Lower lobe of right lung (tissue), 2 donors: ENCODE measurements around the gene FADS6. TPM values are rescaled to one million over a fixed set of nuclear protein-coding genes. Genes with fewer than 3 reads are reported as not detected.

ENCODE experiments used
- ATAC-seq, 2 donors: fragments of 200-7000 bp; cut with Tn5 transposase; one replicate each; pipeline ENCODE4 v1.9.1; 2020 to 2022; ENCODE audit warnings: mild to moderate bottlenecking in 2 of 2, moderate library complexity in 2 of 2
- DNase-seq: peaks from one replicate; pipeline ENCODE4 v3.0.0-alpha.2; 2020
- H3K27ac ChIP-seq: fragments of 200-600 bp; one replicate; pipeline ENCODE4 v1.8.0; 2022
- H3K27me3 ChIP-seq: fragments of 200-600 bp; one replicate; pipeline ENCODE4 v1.8.0; 2022; ENCODE audit warnings: low read depth
- H3K36me3 ChIP-seq: fragments of 200-600 bp; one replicate; pipeline ENCODE4 v1.8.0; 2022; ENCODE audit warnings: mild to moderate bottlenecking
- H3K4me1 ChIP-seq: fragments of 200-600 bp; one replicate; pipeline ENCODE4 v1.8.0; 2022
- H3K4me3 ChIP-seq: fragments of 200-600 bp; one replicate; pipeline ENCODE4 v1.8.0; 2022; ENCODE audit warnings: mild to moderate bottlenecking
- H3K9me3 ChIP-seq: fragments of 200-600 bp; one replicate; pipeline ENCODE4 v1.8.0; 2022
- CTCF ChIP-seq: fragments of 200-600 bp; IDR thresholded peaks from one replicate; pipeline ENCODE4 v1.8.0; 2022; ENCODE audit warnings: antibody characterized with exemption, mild to moderate bottlenecking
- intact Hi-C: fragments of 100-400 bp; cut with DNase I; formaldehyde crosslinking; loops from one replicate; pipeline ENCODE4 v1.11.0; 2022
- total RNA-seq: library from RNA; stranded (reverse); fragmentation: NEBNext Ultra II Directional; extraction: Animal tissue kit (Norgen Biotek cat#: 25700); gene quantifications from one replicate; pipeline ENCODE4 v1.2.1, GENCODE V29; 2021
- donor health status: DM: no; HTN: yes; CAD: no; lungs with severe emphysema.

FADS6 gene
- total RNA-seq, 1 donor from 2014 or later: not detected

- H3K9me3 ChIP-seq: no peaks in the 10 kb centered on the region
- H3K36me3 ChIP-seq: no peaks in the 10 kb centered on the region
- no peak overlapping the region for H3K4me3 ChIP-seq
- no peaks in the 10 kb centered on the region for H3K27me3 ChIP-seq
- H3K4me1 ChIP-seq: peaks cover 11% of the 10 kb centered on the region
- H3K27ac ChIP-seq: no peak overlapping the region
- no peak for TF ChIP-seq CTCF
- DNase-seq (no peak), ATAC-seq (no peak)
- intact Hi-C loops: no loop called here
These were observed 24.6 kb downstream of the FADS6 start for GRCh38 chr17:74868908-74869255.

GRCh38 chr17:74868251-74868907, 25.1 kb downstream of the FADS6 start:
- no peak for TF ChIP-seq CTCF
- DNase-seq: no peak
- intact Hi-C loops: no loop called here
- H3K9me3 ChIP-seq: no peaks in the 10 kb centered on the region
- no peaks in the 10 kb centered on the region for H3K27me3 ChIP-seq
- H3K36me3 ChIP-seq: no peaks in the 10 kb centered on the region
- H3K27ac ChIP-seq: no peak overlapping the region
- H3K4me1 ChIP-seq: peaks cover 8% of the 10 kb centered on the region
- no peak for ATAC-seq
- H3K4me3 ChIP-seq: no peak overlapping the region

GRCh38 chr17:74866198-74866835, 27.1 kb downstream of the FADS6 start:
- intact Hi-C loops: no loop called here
- DNase-seq: no peak
- H3K4me1 ChIP-seq: peaks cover 9% of the 10 kb centered on the region
- no peak for TF ChIP-seq CTCF
- no peak overlapping the region for H3K27ac ChIP-seq
- no peaks in the 10 kb centered on the region for H3K27me3 ChIP-seq
- no peak for ATAC-seq
- H3K4me3 ChIP-seq: no peak overlapping the region
- H3K9me3 ChIP-seq: no peaks in the 10 kb centered on the region
- H3K36me3 ChIP-seq: no peaks in the 10 kb centered on the region

- no peaks in the 10 kb centered on the region for H3K9me3 ChIP-seq
- peaks cover 6% of the 10 kb centered on the region for H3K27me3 ChIP-seq
- no peak overlapping the region for H3K4me3 ChIP-seq
- intact Hi-C loops: no loop called here
- peaks cover 15% of the 10 kb centered on the region for H3K4me1 ChIP-seq
- no peak overlapping the region for H3K27ac ChIP-seq
- TF ChIP-seq CTCF: no peak
- DNase-seq (peak; percentile 44), ATAC-seq (no peak)
- H3K36me3 ChIP-seq: no peaks in the 10 kb centered on the region
These were observed 27.8 kb downstream of the FADS6 start for GRCh38 chr17:74865504-74866197.

- Histone ChIP-seq H3K4me3 (no peak overlapping the region), H3K27ac (no peak overlapping the region), H3K36me3 (no peaks in the 10 kb centered on the region), H3K4me1 (peaks cover 21% of the 10 kb centered on the region), H3K9me3 (no peaks in the 10 kb centered on the region), H3K27me3 (peaks cover 14% of the 10 kb centered on the region)
- intact Hi-C loops: no loop called here
- ATAC-seq: peak; percentile 69 to 70
- DNase-seq: peak; percentile 78
- peak; percentile 97 for TF ChIP-seq CTCF
These were observed 28.5 kb downstream of the FADS6 start for GRCh38 chr17:74864866-74865395.
